ENCODE data around the gene PRM1.

The PRM1 gene

DNA sequence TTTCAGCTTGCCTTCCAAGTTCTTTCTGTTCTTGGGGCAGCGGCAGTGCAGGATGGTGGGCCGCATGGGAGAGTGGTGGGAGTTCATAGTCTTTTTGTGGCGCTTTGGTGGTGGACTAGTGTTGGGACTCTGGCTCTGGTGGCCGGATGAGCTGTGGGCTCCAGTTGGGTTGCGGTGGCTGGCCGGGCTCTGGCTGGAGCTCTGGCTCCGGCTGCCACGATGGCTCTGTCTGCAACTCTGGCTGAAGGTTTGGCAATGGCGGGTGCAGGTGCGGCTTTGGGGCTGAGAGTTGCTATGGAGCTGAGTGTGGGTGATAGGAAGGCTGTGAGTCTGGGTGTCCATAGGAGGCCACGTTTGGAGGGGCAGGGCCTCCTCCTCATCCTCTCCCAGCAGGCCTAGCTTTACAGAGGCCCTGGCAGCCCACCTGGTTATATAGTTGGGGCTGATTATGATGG is 12.2 kb downstream of the PRM1 start, which contains the start of gene TNP2:
TSS of gene TNP2 (minus strand) at position 405 of the 455 bp plus-strand sequence. CDS start at position 342, 63 bp downstream.
- no peaks in the 10 kb centered on the region for H3K27me3 ChIP-seq
- no peak within 1 kb of the TSS for H3K4me3 ChIP-seq (ENCODE audit: low read depth in 1 of 2, low read length in 1 of 2)
- H3K4me1 ChIP-seq (ENCODE audit: control insufficient read depth in 1 of 2, insufficient read depth in 1 of 2, low read depth in 1 of 2, low read length in 1 of 2): peaks cover 4 to 7% of the 10 kb centered on the region in 2 experiments
- H3K27ac ChIP-seq: no peak within 1 kb of the TSS
- TF ChIP-seq, protein P1, sequence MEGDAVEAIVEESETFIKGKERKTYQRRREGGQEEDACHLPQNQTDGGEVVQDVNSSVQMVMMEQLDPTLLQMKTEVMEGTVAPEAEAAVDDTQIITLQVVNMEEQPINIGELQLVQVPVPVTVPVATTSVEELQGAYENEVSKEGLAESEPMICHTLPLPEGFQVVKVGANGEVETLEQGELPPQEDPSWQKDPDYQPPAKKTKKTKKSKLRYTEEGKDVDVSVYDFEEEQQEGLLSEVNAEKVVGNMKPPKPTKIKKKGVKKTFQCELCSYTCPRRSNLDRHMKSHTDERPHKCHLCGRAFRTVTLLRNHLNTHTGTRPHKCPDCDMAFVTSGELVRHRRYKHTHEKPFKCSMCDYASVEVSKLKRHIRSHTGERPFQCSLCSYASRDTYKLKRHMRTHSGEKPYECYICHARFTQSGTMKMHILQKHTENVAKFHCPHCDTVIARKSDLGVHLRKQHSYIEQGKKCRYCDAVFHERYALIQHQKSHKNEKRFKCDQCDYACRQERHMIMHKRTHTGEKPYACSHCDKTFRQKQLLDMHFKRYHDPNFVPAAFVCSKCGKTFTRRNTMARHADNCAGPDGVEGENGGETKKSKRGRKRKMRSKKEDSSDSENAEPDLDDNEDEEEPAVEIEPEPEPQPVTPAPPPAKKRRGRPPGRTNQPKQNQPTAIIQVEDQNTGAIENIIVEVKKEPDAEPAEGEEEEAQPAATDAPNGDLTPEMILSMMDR (IDR thresholded peaks at IDR 0.05): no peak
- no peaks in the 10 kb centered on the region for H3K9me3 ChIP-seq
- no peaks in the 10 kb centered on the region for H3K36me3 ChIP-seq

DNA sequence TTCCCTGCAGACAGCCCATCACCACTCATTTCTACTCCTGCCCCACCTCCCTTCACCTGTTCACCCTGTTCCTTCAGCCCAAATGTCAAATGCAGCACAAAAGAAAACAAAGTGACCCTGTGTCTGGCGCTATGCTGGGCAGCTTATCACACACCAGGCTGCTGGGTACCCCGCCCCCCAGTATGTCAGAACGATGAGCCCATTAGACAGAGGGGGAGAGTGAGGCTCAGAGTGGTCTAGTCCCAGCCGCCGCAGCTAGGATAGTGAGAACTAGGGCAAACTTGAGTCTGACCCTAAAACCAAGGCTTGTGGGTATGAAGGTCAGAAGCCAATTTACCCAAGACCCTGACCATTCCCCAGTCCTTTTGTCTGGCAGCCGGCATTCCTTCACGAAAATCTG is 16.0 kb downstream of the PRM1 start:
- no peaks in the 10 kb centered on the region for H3K36me3 ChIP-seq
- no peaks in the 10 kb centered on the region for H3K27me3 ChIP-seq
- H3K27ac ChIP-seq: no peak overlapping the region
- H3K4me1 ChIP-seq (ENCODE audit: control insufficient read depth in 1 of 2, insufficient read depth in 1 of 2, low read depth in 1 of 2, low read length in 1 of 2): peaks cover 4 to 7% of the 10 kb centered on the region in 2 experiments
- H3K9me3 ChIP-seq: no peaks in the 10 kb centered on the region
- H3K4me3 ChIP-seq (ENCODE audit: low read depth in 1 of 2, low read length in 1 of 2): no peak overlapping the region
- TF ChIP-seq, protein P1 (IDR thresholded peaks at IDR 0.05): no peak

DNA sequence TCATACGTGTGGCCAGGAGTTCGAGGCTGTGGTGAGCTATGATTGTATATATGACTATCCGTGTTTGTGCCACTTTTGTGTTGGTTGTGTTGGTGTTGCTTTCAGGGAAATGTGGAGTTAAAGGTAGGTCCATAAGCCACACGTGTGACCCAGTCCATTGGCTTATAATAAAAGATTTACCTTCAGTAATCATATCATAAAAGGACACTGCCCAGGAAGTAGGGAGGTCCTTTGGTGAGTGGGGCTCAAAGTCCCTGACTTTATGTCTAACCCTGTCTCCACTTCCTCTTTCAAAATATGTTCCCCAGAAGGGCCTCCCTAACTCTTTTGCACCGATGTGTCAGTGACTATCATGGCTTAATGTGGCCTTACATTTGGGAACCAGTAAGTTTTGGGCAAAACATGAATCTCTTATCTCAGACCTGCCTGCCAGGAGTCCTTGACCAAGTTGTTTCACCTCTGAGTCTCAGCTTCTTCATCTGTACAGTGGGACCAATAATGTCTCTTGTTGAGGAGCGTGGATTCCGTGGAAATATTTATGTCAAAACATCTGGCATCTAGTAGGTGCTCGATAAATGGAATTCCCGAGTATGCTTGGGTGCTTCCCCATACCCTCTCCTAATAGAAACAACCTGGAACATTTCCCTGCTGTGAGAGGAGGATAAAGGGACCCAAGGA is 16.8 kb downstream of the PRM1 start:
- Histone ChIP-seq H3K36me3 (no peaks in the 10 kb centered on the region), H3K27me3 (peaks cover under 1% of the 10 kb centered on the region), H3K9me3 (no peaks in the 10 kb centered on the region), H3K27ac (no peak overlapping the region), H3K4me1 (ENCODE audit: control insufficient read depth in 1 of 2, insufficient read depth in 1 of 2, low read depth in 1 of 2, low read length in 1 of 2) (peaks cover 5 to 7% of the 10 kb centered on the region in 2 experiments), H3K4me3 (ENCODE audit: low read depth in 1 of 2, low read length in 1 of 2) (no peak overlapping the region)
- TF ChIP-seq, protein P1 (IDR thresholded peaks at IDR 0.05): no peak

DNA sequence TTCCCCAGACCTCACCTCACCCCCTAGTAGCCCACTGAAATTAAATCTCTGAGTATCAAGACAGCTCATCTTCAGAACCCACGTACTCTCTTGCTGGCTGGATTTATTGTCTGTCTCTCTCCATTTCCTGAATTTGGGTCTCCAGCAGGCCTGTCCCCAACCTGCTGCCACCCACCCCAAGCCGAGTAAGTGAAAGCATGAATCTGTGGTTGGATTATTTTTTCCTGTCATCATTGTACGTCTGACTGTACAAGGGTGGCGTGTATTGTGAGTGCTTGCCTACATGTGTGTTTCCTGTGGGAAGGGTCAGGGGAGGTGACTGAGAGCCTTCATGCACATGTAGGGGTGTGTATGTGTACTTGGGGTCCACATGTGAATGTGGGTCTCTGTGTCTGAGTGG is 17.4 kb downstream of the PRM1 start:
- TF ChIP-seq, protein P1 (IDR thresholded peaks at IDR 0.05): no peak

DNA sequence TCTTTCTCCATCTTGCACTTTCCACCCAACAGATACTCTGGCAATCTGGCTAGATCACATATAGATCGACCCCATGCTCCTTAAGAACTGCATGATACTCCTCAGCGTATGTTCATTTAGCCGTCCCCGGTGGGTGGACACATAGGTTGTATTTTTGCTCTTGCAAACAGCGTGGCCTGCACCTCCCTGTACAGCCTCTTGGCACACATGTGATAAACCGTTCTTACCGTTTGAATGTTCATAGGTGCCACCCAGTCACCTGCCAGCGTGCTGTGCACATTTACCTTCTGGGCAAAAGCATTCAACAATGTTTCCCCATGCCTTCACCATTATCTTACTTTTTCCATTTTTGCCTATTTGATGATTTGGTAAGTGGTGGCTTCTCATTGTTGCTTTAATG is 18.2 kb downstream of the PRM1 start:
- TF ChIP-seq, protein P1 (IDR thresholded peaks at IDR 0.05): no peak
- H3K9me3 ChIP-seq: no peaks in the 10 kb centered on the region
- H3K27me3 ChIP-seq: peaks cover 9% of the 10 kb centered on the region
- H3K4me3 ChIP-seq (ENCODE audit: low read depth in 1 of 2, low read length in 1 of 2): no peak overlapping the region
- peaks cover 7 to 13% of the 10 kb centered on the region in 2 experiments for H3K4me1 ChIP-seq (ENCODE audit: control insufficient read depth in 1 of 2, insufficient read depth in 1 of 2, low read depth in 1 of 2, low read length in 1 of 2)
- H3K27ac ChIP-seq: no peak overlapping the region
- H3K36me3 ChIP-seq: no peaks in the 10 kb centered on the region

More for the DNA sequence above, 17.4 kb downstream of the PRM1 start:
- no peaks in the 10 kb centered on the region for H3K36me3 ChIP-seq
- H3K4me1 ChIP-seq (ENCODE audit: control insufficient read depth in 1 of 2, insufficient read depth in 1 of 2, low read depth in 1 of 2, low read length in 1 of 2): peaks cover 7 to 10% of the 10 kb centered on the region in 2 experiments
- H3K9me3 ChIP-seq: no peaks in the 10 kb centered on the region
- peaks cover 6% of the 10 kb centered on the region for H3K27me3 ChIP-seq
- no peak overlapping the region for H3K27ac ChIP-seq
- H3K4me3 ChIP-seq (ENCODE audit: low read depth in 1 of 2, low read length in 1 of 2): no peak overlapping the region
